H9 (cell line): Measurements from ENCODE around the gene DDX51. TPM values are rescaled to one million over a fixed set of nuclear protein-coding genes. Genes with fewer than 3 reads are reported as not detected.

Experiments used
- DNase-seq: peaks from one replicate; pipeline ENCODE4 v3.0.0-alpha.2; 2017
- H2AFZ ChIP-seq: one replicate; pipeline ENCODE4 v1.6.1; 2013; ENCODE audit warnings: mild to moderate bottlenecking, low read length, control low read depth, moderate library complexity
- H2AK5ac ChIP-seq: 2 replicates; pipeline ENCODE4 v1.6.1; 2013; ENCODE audit warnings: low read length, control low read depth, mixed read lengths; ENCODE audit not compliant: insufficient read length
- H2BK120ac ChIP-seq: one replicate; pipeline ENCODE4 v1.6.1; 2013; ENCODE audit warnings: low read depth, mild to moderate bottlenecking, low read length, control low read depth, inconsistent platforms; ENCODE audit not compliant: poor library complexity, severe bottlenecking
- H2BK12ac ChIP-seq: 2 replicates; pipeline ENCODE4 v1.6.1; 2013; ENCODE audit warnings: low read length, control low read depth, mixed read lengths, low read depth; ENCODE audit not compliant: insufficient read length
- H2BK15ac ChIP-seq: 2 replicates; pipeline ENCODE4 v1.6.1; 2013; ENCODE audit warnings: low read depth, low read length, control low read depth
- H2BK20ac ChIP-seq: one replicate; pipeline ENCODE4 v1.6.1; 2013; ENCODE audit warnings: low read depth, mild to moderate bottlenecking, low read length, control low read depth, inconsistent platforms; ENCODE audit not compliant: poor library complexity, severe bottlenecking
- H2BK5ac ChIP-seq: 2 replicates; pipeline ENCODE4 v1.6.1; 2013; ENCODE audit warnings: low read length, control low read depth, mixed read lengths; ENCODE audit not compliant: insufficient read length
- H3K14ac ChIP-seq: 2 replicates; pipeline ENCODE4 v1.6.1; 2013; ENCODE audit warnings: low read length, control low read depth; ENCODE audit not compliant: insufficient read depth
- H3K18ac ChIP-seq: 2 replicates; pipeline ENCODE4 v1.6.1; 2013; ENCODE audit warnings: low read depth, mild to moderate bottlenecking, mixed read lengths, low read length, control low read depth; ENCODE audit not compliant: insufficient read length
- H3K23ac ChIP-seq: 2 replicates; pipeline ENCODE4 v1.6.1; 2013; ENCODE audit warnings: low read length, control low read depth, mixed read lengths, low read depth; ENCODE audit not compliant: insufficient read length
- H3K23me2 ChIP-seq: 2 replicates; pipeline ENCODE4 v1.6.1; 2013; ENCODE audit warnings: low read depth, mild to moderate bottlenecking, mixed read lengths, low read length, control low read depth; ENCODE audit not compliant: insufficient read length, poor library complexity, severe bottlenecking
- H3K27ac ChIP-seq: 2 replicates; pipeline ENCODE4 v1.5.1; 2013; ENCODE audit warnings: low read length, control low read depth, mixed read lengths, low read depth; ENCODE audit not compliant: insufficient read length
- H3K27me3 ChIP-seq: 2 replicates; pipeline ENCODE4 v1.6.1; 2013; ENCODE audit warnings: low read length, control low read depth, inconsistent platforms; ENCODE audit not compliant: insufficient read depth
- H3K4ac ChIP-seq: 2 replicates; pipeline ENCODE4 v1.6.1; 2013; ENCODE audit warnings: low read depth, mild to moderate bottlenecking, control low read depth, inconsistent platforms, low read length, moderate library complexity
- H3K4me1 ChIP-seq: 2 replicates; pipeline ENCODE4 v1.6.1; 2013; ENCODE audit warnings: low read length, control low read depth, inconsistent platforms; ENCODE audit not compliant: insufficient read depth
- H3K4me2 ChIP-seq: 2 replicates; pipeline ENCODE4 v1.6.1; 2013; ENCODE audit warnings: low read length, control low read depth, mixed read lengths; ENCODE audit not compliant: insufficient read length, insufficient read depth
- H3K56ac ChIP-seq: 2 replicates; pipeline ENCODE4 v1.6.1; 2013; ENCODE audit warnings: low read depth, mild to moderate bottlenecking, mixed read lengths, low read length, control low read depth; ENCODE audit not compliant: insufficient read length
- H3K79me1 ChIP-seq: 2 replicates; pipeline ENCODE4 v1.6.1; 2013; ENCODE audit warnings: low read depth, mild to moderate bottlenecking, moderate library complexity, low read length, control low read depth, inconsistent platforms; ENCODE audit not compliant: insufficient read depth, poor library complexity, severe bottlenecking
- H3K79me2 ChIP-seq: 2 replicates; pipeline ENCODE4 v1.6.1; 2013; ENCODE audit warnings: low read length, control low read depth, inconsistent platforms; ENCODE audit not compliant: insufficient read depth
- H3K9ac ChIP-seq: 2 replicates; pipeline ENCODE4 v1.6.1; 2013; ENCODE audit warnings: low read length, control low read depth, mixed read lengths; ENCODE audit not compliant: insufficient read length; ENCODE audit errors: extremely low read depth
- H3K9me3 ChIP-seq: one replicate; pipeline ENCODE4 v1.6.1; 2013; ENCODE audit warnings: low read depth, low read length, inconsistent platforms; ENCODE audit not compliant: control insufficient read depth
- H3T11ph ChIP-seq: one replicate; pipeline ENCODE4 v1.6.1; 2013; ENCODE audit warnings: mild to moderate bottlenecking, low read length, control low read depth, inconsistent platforms
- H4K20me1 ChIP-seq: one replicate; pipeline ENCODE4 v1.6.1; 2013; ENCODE audit not compliant: control insufficient read depth, insufficient read length, insufficient read depth
- H4K5ac ChIP-seq: 2 replicates; pipeline ENCODE4 v1.6.1; 2013; ENCODE audit warnings: low read depth, mild to moderate bottlenecking, mixed read lengths, low read length, control low read depth; ENCODE audit not compliant: insufficient read length
- H4K8ac ChIP-seq: replicated peaks from 2 replicates; pipeline ENCODE4 v1.6.1; 2013; ENCODE audit warnings: low read length, control low read depth, mixed read lengths, low read depth; ENCODE audit not compliant: insufficient read length
- H4K91ac ChIP-seq: 2 replicates; pipeline ENCODE4 v1.6.1; 2013; ENCODE audit warnings: low read depth, mild to moderate bottlenecking, moderate library complexity, mixed read lengths, low read length, control low read depth; ENCODE audit not compliant: insufficient read length
- H3K27ac Mint-ChIP-seq, 3 experiments: 2 replicates in 2 of 3; 3 replicates in 1 of 3; pipeline ENCODE4 v1.8.0; 2020 to 2021; ENCODE audit warnings: mixed read lengths in 3 of 3, mild to moderate bottlenecking in 1 of 3, moderate library complexity in 1 of 3
- H3K27me3 Mint-ChIP-seq: 2 replicates; pipeline ENCODE4 v1.8.0; 2021; ENCODE audit warnings: low read depth, mild to moderate bottlenecking, moderate library complexity, mixed read lengths
- H3K36me3 Mint-ChIP-seq, 3 experiments: 2 replicates in 2 of 3; 3 replicates in 1 of 3; pipeline ENCODE4 v1.8.0; 2020 to 2021; ENCODE audit warnings: low read depth in 3 of 3, mixed read lengths in 3 of 3; ENCODE audit not compliant: insufficient read depth in 1 of 3
- H3K4me1 Mint-ChIP-seq, 2 experiments: 2 replicates each; pipeline ENCODE4 v1.8.0; 2020; ENCODE audit warnings: mixed read lengths in 2 of 2
- H3K4me3 Mint-ChIP-seq, 2 experiments: 2 replicates in 1 of 2; 3 replicates in 1 of 2; pipeline ENCODE4 v1.8.0; 2020 to 2021; ENCODE audit warnings: mild to moderate bottlenecking in 2 of 2, mixed read lengths in 2 of 2, moderate library complexity in 1 of 2
- H3K9me3 Mint-ChIP-seq, 2 experiments: 2 replicates in 1 of 2; 3 replicates in 1 of 2; pipeline ENCODE4 v1.8.0; 2020; ENCODE audit warnings: mild to moderate bottlenecking in 2 of 2, mixed read lengths in 2 of 2, moderate library complexity in 1 of 2
- WGBS: extraction: QIAGEN DNeasy Blood & Tissue Kit; methylation state at CpG from one replicate; pipeline ENCODE4 v1.1.7; 2013; ENCODE audit warnings: missing lambda C conversion rate, low lambda C conversion rate, mixed read lengths; ENCODE audit not compliant: insufficient read length; ENCODE audit errors: extremely low coverage; 5-methylcytosine and 5-hydroxymethylcytosine counted together
- total RNA-seq: library from RNA; stranded (reverse); gene quantifications from 2 replicates; pipeline ENCODE4 v1.2.1, GENCODE V29; 2021
- TF ChIP-seq, protein P1 (sequence below): fragments of 200-600 bp; sonication (generic); conservative IDR thresholded peaks from 3 replicates; pipeline ENCODE4 v1.8.0; 2021; ENCODE audit warnings: antibody characterized with exemption, mild to moderate bottlenecking

The DDX51 gene
- total RNA-seq, 1 experiment from 2014 or later, result 37.9 TPM

DNA sequence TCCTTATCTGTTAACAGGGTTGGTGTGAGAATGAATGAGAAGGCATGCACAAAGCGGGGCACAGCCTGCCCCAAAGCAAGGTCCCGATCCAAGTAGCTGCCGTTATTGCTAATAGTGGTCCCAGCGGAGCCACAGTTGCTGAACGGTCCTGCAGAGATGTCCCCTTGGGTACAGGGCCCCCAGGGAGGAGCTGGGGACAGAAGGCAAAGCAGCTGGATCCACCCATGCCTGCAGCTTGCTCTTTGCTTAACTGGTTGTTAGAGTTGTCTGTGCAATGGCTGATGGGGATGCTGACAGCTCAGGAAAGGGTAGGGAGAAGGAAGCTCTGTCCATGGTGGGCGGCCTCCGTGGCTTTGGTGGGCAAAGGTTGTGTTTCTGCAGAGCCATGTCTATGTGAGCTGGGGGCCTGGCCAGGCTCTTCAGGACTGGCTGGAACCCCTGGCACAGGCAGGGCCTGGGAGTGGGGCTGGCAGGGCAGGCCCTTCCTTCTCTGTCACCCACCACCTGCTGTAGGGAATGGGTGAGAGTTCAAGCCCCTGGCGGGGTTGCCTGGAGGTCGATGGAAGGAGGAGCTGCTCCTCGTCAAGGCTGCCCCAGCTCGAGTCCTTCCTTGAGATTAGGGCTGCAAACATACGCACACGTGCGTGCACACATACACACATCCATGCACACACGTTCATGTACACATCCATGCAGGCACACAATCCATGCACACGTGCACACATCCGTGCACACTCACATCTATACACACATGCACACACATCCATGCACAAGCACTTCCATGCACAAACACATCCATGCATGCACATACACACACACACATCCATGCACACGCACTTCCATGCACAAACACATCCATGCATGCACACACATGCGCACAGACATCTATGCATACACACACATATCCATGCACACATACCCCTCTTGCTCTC, 35.6 kb upstream of the DDX51 start:
- H3K4me1 ChIP-seq, result no peaks in the 10 kb centered on the region
- H4K8ac ChIP-seq, result no peak overlapping the region
- peaks cover 84% of the 10 kb centered on the region for H3K27me3 Mint-ChIP-seq
- no peaks in the 10 kb centered on the region for H3K23me2 ChIP-seq
- no peak overlapping the region for H2AFZ ChIP-seq
- H3K4me1 Mint-ChIP-seq, result peaks cover 3 to 4% of the 10 kb centered on the region in 2 experiments; a peak in 3 of 4 replicates
- H3K4me3 Mint-ChIP-seq, result no peak overlapping the region
- H4K91ac ChIP-seq, result no peak overlapping the region
- H3K14ac ChIP-seq, result no peak overlapping the region
- H3K18ac ChIP-seq, result no peak overlapping the region
- no peak overlapping the region for H2BK5ac ChIP-seq
- H3K27me3 ChIP-seq, result no peaks in the 10 kb centered on the region; the same call in 1 of the 2 replicates
- no peak overlapping the region for H2BK120ac ChIP-seq
- no peak overlapping the region for H4K5ac ChIP-seq
- no peak overlapping the region for H3K27ac Mint-ChIP-seq
- H3K79me2 ChIP-seq, result no peaks in the 10 kb centered on the region
- H3K27ac ChIP-seq, result no peak overlapping the region
- peaks cover 3% of the 10 kb centered on the region for H4K20me1 ChIP-seq
- no peak overlapping the region for H3K56ac ChIP-seq
- no peak overlapping the region for H2BK12ac ChIP-seq
- no peaks in the 10 kb centered on the region for H3K79me1 ChIP-seq
- no peaks in the 10 kb centered on the region for H3K9me3 ChIP-seq
- WGBS, result no CpG with 5 or more reads among the region's 19 CpGs
- H3T11ph ChIP-seq, result no peak overlapping the region
- H3K4me2 ChIP-seq, result no peak overlapping the region
- no peak overlapping the region for H3K23ac ChIP-seq
- TF ChIP-seq, protein P1, sequence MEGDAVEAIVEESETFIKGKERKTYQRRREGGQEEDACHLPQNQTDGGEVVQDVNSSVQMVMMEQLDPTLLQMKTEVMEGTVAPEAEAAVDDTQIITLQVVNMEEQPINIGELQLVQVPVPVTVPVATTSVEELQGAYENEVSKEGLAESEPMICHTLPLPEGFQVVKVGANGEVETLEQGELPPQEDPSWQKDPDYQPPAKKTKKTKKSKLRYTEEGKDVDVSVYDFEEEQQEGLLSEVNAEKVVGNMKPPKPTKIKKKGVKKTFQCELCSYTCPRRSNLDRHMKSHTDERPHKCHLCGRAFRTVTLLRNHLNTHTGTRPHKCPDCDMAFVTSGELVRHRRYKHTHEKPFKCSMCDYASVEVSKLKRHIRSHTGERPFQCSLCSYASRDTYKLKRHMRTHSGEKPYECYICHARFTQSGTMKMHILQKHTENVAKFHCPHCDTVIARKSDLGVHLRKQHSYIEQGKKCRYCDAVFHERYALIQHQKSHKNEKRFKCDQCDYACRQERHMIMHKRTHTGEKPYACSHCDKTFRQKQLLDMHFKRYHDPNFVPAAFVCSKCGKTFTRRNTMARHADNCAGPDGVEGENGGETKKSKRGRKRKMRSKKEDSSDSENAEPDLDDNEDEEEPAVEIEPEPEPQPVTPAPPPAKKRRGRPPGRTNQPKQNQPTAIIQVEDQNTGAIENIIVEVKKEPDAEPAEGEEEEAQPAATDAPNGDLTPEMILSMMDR, result no peak
- peaks cover 3 to 4% of the 10 kb centered on the region in 2 experiments; a peak in 2 of 5 replicates for H3K9me3 Mint-ChIP-seq
- H3K36me3 Mint-ChIP-seq, result no peaks in the 10 kb centered on the region; a peak in 1 of 7 replicates
- no peak overlapping the region for H2AK5ac ChIP-seq
- H3K4ac ChIP-seq, result no peak overlapping the region
- no peak for DNase-seq
- H2BK20ac ChIP-seq, result no peak overlapping the region
- H3K9ac ChIP-seq, result no peak overlapping the region
- H2BK15ac ChIP-seq, result no peak overlapping the region
